Subcutaneous adipose tissue (tissue), 4 donors: Measurements from ENCODE around the gene COX19. TPM values are rescaled to one million over a fixed set of nuclear protein-coding genes. Genes with fewer than 3 reads are reported as not detected.

Experiments used
- CTCF ChIP-seq: fragments of 450-650 bp; IDR thresholded peaks from one replicate; pipeline ENCODE4 v1.5.1; 2016; ENCODE audit warnings: low read depth, mild to moderate bottlenecking, control low read depth, antibody characterized with exemption, moderate library complexity
- total RNA-seq, 4 donors: library from RNA; depleted of rRNA; stranded (reverse); fragments of >200 nt; gene quantifications; one replicate each; pipeline ENCODE4 v1.1.0, GENCODE V29; 2016

Gene COX19
- total RNA-seq, 4 donors from 2014 or later, result 13.9 to 18.3 (median 14.9) TPM

- no peak for TF ChIP-seq CTCF
Observed at GRCh38 chr7:985915-986741, 10.8 kb upstream of the COX19 start.

- no peak for TF ChIP-seq CTCF
Observed at GRCh38 chr7:985127-985416, 9.7 kb upstream of the COX19 start.

- TF ChIP-seq CTCF, result no peak
Observed at GRCh38 chr7:984361-985126, 9.2 kb upstream of the COX19 start.

- no peak for TF ChIP-seq CTCF
Observed at GRCh38 chr7:983616-984071, 8.3 kb upstream of the COX19 start.

- no peak for TF ChIP-seq CTCF
Observed at GRCh38 chr7:983004-983615, 7.8 kb upstream of the COX19 start, which contains the start of gene CYP2W1. Gene CYP2W1, plus strand, starts transcription at chr7:983181. Its CDS starts 31 bp downstream, at chr7:983212.

- TF ChIP-seq CTCF, result no peak
Observed at GRCh38 chr7:982511-983003, 7.2 kb upstream of the COX19 start.
